Ammon's horn (tissue), 1 donor: ENCODE results near the gene SLC25A1.
"Not testable (repeated sequence)": the region's sequence is repeated elsewhere in the genome, so short reads cannot be mapped to it uniquely, and the experiment has no call there.

ENCODE experiments used
- DNase-seq: peaks from one replicate; pipeline ENCODE4 v3.0.0-alpha.2; 2016; ENCODE audit warnings: low spot score

The SLC25A1 gene

DNA sequence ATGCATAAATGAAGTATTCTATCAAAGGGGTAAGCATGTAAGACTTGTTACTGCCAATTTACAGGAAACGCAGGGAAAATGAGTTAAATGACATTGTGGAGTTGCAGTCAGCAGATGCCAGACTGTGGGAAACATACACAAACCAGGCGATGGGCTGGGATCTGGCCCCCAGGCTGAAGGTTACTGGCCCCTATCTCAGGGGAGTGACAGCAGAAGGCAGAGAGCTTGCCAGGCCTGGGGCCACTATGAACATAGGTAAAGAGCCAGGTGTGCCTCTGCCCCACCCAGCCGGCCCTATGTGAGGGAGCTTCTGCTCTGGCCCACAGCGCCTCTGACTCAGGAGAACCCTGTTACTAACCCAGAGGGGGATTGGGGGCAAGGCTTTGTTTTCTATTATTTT, 26.1 kb upstream of the SLC25A1 start:
- no peak for DNase-seq

DNA sequence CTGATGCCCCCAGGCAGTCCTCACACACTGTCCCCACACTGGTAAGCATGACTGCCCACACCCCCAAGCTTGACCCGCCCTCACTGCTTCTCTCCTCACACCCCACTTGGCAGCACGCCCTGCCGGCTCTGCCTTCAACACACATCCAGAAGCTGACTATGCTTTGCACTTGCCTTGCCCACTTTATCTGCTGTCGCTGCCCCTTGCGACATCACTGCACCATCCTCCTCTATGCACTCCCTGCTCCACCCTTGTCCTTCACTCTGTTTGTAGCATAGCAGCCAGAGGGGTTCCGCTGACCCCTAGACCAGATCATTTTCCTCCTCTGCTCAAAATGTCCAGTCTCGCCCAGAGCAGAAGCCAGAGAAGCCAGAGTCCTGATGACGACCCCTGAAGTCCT, 25.3 kb upstream of the SLC25A1 start:
- no peak for DNase-seq

DNA sequence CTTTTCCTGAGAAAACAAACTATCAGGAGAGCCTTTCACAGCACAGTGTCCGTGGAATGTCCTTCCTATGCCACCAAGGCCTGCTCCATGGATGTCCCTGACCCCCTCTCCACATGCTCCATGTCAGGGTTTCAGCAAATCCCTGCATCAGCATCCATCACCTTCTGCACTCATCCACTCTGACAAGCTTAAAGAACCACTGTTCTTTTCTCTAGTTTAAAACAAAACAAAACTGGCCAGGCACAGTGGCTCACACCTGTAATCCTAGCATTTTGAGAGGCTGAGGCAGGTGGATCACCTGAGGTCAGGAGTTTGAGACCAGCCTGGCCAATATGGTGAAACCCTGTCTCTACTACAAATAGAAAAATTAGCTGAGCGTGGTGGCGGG, 24.3 kb upstream of the SLC25A1 start:
- not testable (repeated sequence) for DNase-seq

DNA sequence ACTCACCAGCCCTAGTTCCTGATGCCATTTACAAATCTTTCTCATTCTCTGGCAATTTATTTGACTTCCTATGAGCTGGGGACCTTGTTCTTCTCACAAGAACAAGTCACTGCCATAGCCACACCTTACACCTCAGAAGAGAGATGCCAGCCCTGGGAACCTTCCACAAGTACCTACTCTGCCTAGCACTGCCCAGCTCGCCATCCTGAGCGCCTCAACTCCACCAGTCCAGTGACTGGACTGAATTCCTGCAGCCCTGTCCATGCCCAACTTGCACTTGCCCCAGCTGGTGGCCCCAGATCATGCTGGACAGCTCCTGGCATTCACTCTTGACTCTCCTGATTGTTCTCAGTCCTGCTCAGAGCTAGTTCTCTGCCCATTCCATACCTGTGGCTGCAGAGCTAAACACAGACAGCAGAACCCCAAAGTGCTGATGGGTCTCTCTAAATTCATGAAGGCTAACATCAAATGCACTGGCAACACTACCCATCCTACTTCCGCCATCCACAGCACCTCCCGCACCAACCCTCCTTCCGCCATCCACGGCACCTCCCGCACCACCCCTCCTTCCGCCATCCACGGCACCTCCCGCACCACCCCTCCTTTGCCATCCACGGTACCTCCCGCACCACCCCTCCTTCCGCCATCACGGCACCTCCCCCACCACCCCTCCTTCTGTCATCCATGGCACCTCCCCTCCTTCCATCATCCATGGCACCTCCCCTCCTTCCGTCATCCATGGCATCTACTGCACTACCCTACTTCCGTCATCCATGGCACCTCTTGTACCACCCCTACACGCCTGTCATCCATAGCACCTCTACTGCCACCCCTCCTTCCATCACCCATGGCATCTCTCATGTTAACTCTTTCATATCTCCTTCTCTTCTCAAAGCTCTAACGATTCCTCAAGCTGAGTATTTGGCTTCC, 23.6 kb upstream of the SLC25A1 start:
- no peak for DNase-seq

DNA sequence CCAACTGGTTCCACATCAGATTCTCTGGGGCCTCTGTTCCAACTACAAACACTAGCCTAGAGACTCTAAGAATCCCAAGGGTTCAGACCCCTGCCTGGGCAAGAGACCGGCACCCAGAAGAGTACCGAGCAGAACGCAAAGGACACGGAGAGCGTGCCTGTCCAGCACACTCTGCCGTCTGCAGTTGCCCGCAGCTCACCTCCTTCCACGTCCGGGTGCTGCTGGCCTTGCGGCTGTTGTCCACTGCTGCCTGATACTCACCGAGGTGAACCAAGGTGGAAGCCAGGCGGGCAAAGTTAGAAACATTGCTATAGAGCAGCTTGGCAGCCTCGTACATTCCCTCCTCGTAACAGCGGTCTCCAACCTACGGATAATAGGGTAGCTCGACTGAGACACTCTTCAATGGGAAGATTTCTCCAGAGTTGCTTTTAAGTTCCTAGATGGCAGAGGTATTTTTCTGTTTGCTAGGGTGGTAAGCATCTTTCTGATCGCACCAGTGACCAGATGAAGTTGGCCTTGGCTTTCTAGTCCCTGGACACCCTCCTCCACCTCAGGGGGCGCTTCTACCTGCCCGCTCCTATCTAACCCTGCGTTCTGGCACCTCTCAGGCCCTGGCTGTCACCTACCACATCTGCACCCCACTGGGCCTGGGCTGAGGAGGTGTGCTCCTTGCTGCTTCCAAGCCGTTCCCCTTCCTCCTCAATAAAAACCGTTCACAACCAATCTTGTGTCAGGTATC, 22.8 kb upstream of the SLC25A1 start:
- no peak for DNase-seq

DNA sequence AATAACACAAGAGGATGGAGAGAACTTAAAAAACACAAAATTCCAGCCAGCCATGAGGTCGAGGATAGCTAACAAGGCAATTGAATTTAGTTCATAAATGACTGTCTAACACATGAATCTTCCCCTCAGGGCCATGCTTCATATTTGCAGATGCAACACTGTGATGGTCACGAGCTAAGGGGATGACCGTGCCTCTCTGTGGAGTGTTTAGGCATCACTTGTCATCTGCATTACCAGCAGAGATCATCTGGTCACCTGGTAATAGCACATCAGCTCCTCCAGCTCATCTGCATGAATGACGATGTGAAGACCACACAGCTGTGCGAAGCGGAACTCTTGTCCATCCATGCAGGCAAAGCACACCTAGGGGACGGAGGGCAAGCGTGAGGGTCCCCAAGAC, 20.9 kb upstream of the SLC25A1 start:
- no peak for DNase-seq

DNA sequence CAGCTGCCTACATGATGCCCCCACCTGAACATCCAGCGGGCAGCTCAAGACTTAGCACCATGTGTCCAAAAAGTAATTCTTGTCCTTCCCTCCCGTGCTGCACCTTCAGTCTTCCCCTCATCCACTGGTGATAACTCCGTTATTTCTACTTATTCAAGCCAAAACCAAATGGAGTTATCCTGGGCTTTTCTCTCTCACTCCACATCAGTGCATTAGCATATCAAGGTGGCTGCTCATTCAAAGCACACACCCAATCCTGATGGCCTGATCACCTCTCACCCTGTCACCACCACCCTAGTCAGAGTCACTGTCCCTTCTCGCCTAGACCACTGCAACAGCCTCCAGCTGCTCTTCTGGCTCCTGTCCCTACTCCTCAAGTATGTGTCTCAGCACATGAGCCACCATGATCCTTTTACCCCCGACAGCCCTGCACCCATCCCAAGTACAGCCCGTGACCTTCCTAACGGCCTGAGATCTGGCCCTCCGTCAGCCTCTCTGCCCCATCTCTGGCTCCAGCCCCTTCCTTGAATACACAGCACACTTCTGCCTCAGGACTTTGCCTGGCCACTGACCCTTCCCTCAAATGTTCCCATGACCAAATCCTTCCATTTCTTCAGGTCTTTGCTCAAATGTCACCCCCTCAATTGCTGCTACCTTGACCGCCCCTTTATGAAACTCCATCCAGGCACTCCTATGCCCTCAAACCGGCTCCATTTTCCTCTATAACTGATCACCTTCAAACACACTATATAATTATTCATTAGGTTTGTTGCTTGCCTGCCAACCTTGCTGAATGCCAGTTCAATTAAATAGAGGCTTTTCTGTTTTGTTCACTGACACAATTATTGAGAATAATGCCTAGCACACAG, 19.7 kb upstream of the SLC25A1 start:
- no peak for DNase-seq

DNA sequence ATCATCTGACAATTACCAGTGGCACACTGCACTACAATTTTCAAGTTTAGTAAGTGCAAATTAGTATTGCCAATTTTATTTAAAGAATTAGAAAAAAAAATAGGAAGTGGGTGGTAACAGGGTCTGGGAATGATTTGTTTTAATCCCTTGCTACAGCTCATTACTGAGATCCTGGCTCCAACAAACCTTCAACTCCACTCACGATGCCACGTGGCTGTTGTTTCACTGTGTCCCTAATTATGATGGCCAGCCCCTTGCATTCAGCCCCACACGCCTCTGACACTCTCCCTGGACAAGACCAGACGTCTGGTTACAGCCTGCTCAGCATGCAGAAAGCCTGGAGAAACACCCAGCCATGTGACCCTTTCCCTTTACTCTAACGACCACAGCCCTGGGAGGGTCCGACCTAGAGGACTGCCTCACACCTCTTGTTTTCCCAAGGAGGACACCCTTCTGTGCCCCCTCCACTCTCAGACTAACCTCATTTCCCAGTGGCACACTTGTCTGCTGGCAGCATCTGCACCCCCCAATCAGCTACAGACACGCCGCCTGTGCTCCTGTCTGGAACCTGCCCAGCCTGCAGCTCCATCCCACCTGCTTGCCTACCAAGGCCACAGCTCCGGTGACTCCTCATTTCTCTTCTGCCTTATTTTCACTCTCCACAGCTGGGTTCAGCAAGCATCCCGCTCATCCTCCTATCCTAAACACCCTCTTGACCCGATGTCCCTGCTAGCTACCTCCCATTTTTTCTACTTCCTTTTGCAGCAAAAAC, 18.5 kb upstream of the SLC25A1 start:
- no peak for DNase-seq

DNA sequence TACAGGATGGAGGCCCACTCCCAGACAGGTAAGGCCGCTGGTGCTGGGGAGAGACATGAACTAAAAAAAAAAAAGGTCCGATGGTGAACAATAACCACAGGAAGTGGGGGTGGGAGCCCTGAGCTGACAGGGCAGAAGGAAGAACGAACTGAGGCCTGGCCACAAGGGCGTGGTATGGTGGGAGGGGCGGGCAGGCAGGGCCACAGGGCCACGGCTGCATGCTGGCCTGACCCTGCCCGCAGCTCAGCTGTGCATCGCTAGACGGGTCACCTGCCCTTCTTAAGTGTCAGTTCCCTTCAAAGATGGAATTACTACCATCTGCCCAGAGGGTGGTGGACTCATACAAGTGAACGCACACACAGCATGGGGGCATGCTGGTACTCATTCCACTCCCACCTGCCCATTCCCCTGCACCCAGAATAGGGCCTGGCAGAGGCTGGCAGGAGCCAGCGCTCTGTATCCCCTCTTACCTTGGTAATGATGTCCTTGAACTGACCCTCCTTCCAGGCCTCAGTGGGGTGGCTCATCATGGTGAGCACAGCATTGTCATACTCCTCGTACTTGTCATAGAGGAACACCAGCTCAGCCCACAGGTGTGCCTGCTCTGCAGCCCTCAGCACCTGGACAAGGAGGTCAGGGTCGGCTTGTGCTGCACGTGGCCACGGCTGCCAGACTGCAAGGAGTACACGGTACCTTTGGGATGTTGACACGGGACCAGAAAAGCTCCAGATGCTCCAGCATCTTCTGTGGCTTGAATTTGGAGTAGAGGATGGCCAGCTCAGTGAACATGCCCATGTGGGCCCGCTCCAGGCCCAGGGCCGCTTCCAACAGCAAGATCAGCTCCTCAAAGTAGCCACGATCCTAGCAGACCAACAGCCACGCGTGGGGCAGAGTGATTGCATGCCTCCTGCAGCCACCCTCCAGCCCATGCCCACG, 17.5 kb upstream of the SLC25A1 start:
- no peak for DNase-seq

DNA sequence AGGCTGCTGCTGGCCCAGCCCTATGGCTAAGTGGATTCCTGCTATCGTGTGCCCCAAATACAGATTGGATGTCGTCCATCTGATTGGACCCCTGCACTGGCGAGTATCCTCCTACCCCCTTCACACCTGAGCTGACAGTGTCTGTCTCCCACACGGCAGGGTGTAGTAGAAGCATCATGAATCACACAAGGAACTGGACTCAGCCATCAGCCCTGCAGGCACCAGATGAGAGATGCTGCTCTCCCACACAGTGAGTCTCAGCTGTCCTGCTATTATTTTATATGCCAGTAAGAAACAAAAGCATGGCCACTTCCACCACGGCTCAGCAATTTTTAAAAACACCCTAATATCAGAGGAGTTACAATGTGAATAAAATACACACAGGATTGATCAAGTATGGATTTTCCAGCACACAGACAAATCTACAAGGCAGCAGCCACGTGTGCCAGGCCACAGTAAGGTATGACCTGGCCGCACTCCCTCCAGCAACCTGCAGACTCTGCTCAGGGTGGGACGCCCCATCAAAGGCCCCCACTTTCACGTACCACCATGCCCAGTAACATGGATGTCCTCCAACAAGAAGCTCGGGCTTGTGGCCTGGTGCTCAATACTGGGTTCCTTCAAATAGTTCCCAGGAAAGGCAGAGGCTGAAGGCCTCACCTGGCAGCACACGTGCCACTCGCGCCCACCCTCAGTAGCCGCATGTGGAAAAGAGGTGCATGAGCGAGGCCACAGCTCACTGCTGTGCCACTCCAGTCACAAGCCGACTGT, 16.4 kb upstream of the SLC25A1 start:
- no peak for DNase-seq

DNA sequence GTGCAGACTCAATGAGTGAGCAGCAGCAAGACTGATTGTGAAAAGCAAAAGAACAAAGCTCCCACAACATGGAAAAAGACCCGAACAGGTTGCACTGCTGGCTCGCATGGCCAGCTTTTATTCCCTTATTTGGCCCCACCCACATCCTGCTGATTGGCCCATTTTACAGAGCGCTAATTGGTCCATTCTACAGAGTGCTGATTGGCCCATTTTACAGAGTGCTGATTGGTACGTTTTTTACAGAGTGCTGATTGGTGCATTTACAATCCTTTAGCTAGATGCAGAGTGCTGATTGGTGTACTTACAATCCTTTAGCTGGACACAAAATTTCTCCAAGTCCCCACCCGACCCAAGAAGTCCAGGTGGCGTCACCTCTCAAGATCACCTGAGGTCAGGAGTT, 15.3 kb upstream of the SLC25A1 start:
- DNase-seq = no peak

DNA sequence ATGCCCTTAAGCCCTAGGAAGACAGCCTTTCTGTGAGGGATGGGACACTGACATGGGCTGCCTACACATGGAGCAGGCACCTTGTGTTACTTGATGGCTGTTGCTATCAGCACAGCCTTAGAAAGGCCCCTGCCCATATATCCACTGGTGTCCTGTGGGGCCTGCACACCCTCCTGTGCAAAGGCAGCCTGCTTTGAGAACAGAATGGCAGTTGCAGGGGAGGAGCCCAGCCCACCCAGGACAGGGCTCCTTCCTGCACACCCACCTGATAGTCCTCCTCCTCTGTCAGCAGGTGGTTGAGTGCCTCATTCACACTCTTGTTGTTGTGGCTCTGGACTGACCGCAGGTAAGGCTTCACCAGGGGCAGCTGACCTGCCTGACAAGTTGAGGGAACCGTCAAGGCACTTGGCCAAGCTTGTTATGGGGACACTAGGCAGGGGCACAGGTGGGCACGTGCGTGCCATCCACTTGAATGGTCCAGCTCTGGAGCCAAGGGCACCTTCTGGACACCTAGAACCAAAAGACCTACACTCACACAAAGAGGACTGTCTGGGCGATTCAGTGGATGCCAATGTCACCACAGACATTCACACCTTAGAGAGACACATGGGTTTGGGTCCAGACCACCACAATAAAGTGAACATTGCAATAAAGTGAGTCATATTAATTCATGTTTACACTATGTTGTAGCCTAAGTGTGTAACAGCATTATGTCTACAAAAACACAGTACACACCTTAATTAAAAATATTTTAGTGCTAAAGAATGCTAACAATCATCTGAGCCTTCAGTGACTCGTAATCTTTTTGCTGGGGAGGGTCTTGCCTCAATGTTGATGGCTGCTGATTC, 9.4 kb upstream of the SLC25A1 start:
- DNase-seq = no peak

DNA sequence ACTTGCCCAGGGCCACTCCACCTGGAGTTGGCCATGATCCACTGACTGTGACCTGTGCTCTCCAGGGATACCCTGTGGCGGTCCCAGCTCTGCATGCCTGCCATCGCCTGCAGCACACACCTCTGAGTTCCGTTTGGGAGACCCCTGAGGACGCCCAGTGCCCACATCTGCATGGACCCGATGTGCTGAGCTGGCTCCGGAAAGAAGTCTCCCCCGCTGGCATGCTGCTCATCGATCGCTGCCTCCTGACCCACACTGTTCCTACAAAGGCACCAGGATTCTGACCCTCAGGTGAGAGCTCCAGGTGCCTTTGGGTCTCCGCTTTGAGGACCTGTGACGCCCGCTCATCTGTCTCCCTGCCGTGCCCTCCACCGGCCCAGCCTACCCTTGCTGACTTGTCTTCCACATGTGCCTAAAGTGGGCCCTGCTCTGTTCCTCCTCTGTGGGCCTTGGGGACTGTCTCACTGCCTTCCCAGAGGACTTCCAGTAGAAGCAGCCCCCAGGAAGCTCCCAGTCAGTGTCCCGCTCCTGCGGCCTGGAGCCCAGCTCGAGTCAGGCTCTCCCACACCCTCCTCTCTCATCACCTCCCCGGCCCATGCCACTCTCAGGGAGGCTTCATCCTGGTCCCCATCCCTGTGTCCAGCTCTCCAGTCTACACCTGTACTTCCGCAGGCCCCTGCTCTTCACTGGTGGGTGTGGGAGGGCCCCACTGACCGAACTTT, 5.9 kb upstream of the SLC25A1 start:
- DNase-seq = no peak

DNA sequence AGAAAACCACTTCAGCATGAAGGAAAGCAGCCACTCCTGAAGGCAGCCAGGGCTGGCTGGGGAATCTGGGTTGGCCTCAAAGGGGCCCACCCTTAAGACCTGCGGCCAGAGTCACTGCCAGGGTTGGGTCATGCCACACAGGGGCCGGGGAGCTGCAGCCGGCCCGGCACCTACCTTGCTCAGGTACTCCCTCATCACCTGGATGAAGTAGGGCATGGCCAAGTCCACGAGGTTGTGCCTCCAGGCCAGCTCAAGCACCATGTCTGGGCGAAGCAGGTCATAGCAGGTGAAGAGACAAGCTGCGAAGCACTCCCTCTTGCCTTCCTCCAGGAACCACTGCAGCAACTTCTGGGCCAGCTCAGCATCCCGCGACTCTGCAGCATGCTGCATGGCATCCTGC, 4.7 kb upstream of the SLC25A1 start:
- no peak for DNase-seq

DNA sequence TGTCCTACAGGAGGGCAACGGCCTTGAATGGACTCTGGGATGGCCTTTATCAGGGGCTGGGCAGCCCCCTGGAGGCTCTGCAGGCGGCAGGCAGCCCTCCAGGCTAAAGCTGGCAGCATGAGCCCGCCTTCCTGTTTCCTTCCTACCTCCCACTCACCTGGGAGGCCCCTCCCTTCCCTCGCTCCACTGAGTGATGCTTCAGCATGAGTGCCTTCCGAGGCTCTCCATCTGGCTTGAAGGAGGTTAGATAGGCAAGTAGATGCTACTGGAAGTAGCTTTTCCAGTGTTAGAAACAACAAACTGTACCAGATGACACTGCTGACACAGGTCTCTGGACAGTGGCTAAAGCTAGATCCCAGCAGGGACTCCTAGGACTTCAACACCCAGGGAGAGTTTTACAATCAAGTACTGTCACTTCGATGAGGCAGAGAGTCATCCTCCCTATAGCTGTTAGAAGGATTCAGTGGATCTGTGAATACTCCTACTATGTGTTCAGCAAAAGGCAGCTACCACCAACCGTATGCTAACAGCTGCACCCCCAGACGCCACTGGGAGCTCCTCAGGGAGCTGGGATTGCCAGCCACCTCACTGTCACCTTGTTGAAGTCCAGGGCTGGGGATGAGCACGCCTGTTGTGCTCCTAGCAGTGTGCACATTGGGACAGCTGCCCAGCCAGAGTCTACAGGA, 4.1 kb upstream of the SLC25A1 start:
- no peak for DNase-seq

DNA sequence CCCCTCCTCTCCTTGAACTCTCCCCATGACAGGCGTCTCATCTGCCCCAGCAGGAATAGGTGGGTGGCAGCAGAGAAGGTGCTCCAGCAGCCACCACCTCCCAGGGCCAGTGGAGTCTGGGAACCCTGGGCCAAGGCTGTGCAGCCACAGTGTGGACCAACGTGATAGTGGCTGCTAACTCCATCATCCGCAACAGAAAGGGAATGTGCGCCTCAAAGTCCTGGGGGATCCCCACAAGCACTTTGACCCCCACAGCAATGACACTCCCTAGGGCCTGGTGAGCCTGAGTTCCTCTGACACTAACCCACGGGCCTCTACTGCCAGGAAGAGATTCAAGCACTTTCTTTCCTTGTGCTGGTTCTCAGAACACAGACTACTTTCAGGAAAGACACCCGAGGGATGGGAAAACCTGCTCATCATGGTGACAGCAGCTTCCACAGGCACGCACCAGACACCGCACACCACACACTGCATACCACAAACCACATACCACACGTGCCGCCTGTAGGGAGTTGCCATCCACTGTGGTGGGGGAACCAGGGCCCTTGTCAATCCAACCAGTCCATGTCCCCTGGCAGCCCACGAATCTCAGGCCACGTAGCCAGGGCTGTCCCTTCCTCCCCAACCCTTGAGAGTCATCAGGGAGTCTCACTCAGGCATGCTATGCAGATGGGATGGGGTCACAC, 3.4 kb upstream of the SLC25A1 start:
- no peak for DNase-seq
